ENCODE data around the gene NEB. TPM values are rescaled to one million over a fixed set of nuclear protein-coding genes. Genes with fewer than 3 reads are reported as not detected.

Gene NEB
- total and polyA plus RNA-seq, 10 donors = 0.96 to 6.2 (median 2.4) TPM

GRCh38 chr2:151575338-151575737 is 158.9 kb downstream of the NEB start:
- H3K4me3 ChIP-seq = no peak overlapping the region
- 92 to 98% (median 95%) methylated on average over 5 of the region's 5 CpGs for WGBS, 5 donors
- TF ChIP-seq POLR2AphosphoS5 (IDR thresholded peaks at IDR 0.05) (no peak), POLR2A (IDR thresholded peaks at IDR 0.05) (no peak)
- intact Hi-C loops (cut with DNase I; ENCODE audit: low total_unique reads) = no loop called here
- H3K4me1 ChIP-seq = no peaks in the 10 kb centered on the region
- H3K27me3 ChIP-seq (replicated peaks in 1 of 7) = no peaks in the 10 kb centered on the region
- no peak for DNase-seq
- H3K9me3 ChIP-seq = no peaks in the 10 kb centered on the region
- no peaks in the 10 kb centered on the region for H3K36me3 ChIP-seq
- no peak overlapping the region for H3K27ac ChIP-seq

DNA sequence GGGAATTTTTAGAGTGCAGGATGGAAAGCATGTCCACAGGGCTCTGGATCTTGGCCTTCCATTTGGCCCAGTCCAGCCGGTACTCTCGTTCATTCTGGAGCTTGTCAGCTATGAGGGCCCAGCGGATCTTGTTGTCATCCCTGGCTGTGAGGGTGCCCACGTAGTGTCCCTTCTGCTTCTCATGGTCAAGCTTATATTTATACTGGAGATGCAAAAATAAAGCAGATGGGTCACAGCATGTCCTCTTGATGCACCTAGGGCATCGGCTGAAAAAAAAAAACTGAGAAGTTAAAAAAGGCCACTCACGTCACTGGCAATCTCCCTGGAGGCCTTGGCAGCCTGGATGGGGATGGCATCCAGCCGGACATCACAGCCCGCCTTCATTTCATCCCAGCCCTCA is 164.1 kb downstream of the NEB start:
- no peaks in the 10 kb centered on the region for H3K36me3 ChIP-seq
- DNase-seq = no peak
- H3K4me3 ChIP-seq = no peak overlapping the region
- H3K4me1 ChIP-seq = no peaks in the 10 kb centered on the region
- 93 to 97% (median 95%) methylated on average over 7 to 8 of the region's 8 CpGs for WGBS, 5 donors
- intact Hi-C loops (cut with DNase I; ENCODE audit: low total_unique reads) = no loop called here
- no peak for TF ChIP-seq POLR2A (IDR thresholded peaks at IDR 0.05)
- no peak for TF ChIP-seq POLR2AphosphoS5 (IDR thresholded peaks at IDR 0.05)
- TF ChIP-seq, protein P1, sequence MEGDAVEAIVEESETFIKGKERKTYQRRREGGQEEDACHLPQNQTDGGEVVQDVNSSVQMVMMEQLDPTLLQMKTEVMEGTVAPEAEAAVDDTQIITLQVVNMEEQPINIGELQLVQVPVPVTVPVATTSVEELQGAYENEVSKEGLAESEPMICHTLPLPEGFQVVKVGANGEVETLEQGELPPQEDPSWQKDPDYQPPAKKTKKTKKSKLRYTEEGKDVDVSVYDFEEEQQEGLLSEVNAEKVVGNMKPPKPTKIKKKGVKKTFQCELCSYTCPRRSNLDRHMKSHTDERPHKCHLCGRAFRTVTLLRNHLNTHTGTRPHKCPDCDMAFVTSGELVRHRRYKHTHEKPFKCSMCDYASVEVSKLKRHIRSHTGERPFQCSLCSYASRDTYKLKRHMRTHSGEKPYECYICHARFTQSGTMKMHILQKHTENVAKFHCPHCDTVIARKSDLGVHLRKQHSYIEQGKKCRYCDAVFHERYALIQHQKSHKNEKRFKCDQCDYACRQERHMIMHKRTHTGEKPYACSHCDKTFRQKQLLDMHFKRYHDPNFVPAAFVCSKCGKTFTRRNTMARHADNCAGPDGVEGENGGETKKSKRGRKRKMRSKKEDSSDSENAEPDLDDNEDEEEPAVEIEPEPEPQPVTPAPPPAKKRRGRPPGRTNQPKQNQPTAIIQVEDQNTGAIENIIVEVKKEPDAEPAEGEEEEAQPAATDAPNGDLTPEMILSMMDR (IDR thresholded peaks at IDR 0.05 in 8 of 11, conservative IDR thresholded peaks at IDR 0.05 in 3 of 11) = no peak
- H3K9me3 ChIP-seq = no peaks in the 10 kb centered on the region
- no peaks in the 10 kb centered on the region for H3K27me3 ChIP-seq (replicated peaks in 1 of 7)
- H3K27ac ChIP-seq = no peak overlapping the region

- WGBS, 5 donors = 81 to 91% (median 86%) methylated on average over 8 of the region's 8 CpGs
- Histone ChIP-seq H3K4me3 (no peak overlapping the region), H3K27ac (no peak overlapping the region), H3K9me3 (no peaks in the 10 kb centered on the region), H3K36me3 (no peaks in the 10 kb centered on the region), H3K4me1 (no peaks in the 10 kb centered on the region), H3K27me3 (replicated peaks in 1 of 7) (no peaks in the 10 kb centered on the region)
- intact Hi-C loops (cut with DNase I; ENCODE audit: low total_unique reads) = no loop called here
- no peak for DNase-seq
- TF ChIP-seq POLR2A (IDR thresholded peaks at IDR 0.05) (no peak), POLR2AphosphoS5 (IDR thresholded peaks at IDR 0.05) (no peak)
- TF ChIP-seq, protein P1 (IDR thresholded peaks at IDR 0.05 in 8 of 11, conservative IDR thresholded peaks at IDR 0.05 in 3 of 11) = no peak
These were observed 165.1 kb downstream of the NEB start for GRCh38 chr2:151569167-151569566.

DNA sequence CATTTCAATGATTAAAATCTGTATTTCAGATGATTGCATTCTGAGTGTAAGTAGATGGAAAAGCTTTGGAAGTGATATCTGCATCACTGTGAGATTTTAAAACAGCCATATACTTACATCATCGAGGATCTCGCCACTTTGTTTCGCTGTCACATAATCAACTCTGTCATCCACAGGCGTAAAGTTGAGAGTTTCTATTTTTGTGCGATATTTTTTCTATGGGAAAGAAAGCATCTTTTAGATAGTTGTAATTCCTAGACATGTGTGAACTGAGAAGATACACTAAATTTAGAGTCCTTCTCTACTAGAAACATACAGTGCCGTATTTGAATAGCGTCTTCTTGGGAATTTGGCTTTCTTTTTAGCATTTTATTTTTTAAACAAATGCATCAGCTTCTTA is 165.8 kb downstream of the NEB start:
- no peak overlapping the region for H3K27ac ChIP-seq
- WGBS, 5 donors = 85 to 93% (median 93%) methylated on average over 7 of the region's 7 CpGs
- no peaks in the 10 kb centered on the region for H3K36me3 ChIP-seq
- no peaks in the 10 kb centered on the region for H3K27me3 ChIP-seq (replicated peaks in 1 of 7)
- H3K9me3 ChIP-seq = no peaks in the 10 kb centered on the region
- DNase-seq = no peak
- intact Hi-C loops (cut with DNase I; ENCODE audit: low total_unique reads) = no loop called here
- no peak overlapping the region for H3K4me3 ChIP-seq
- TF ChIP-seq, protein P1 (IDR thresholded peaks at IDR 0.05 in 8 of 11, conservative IDR thresholded peaks at IDR 0.05 in 3 of 11) = no peak
- TF ChIP-seq POLR2A (IDR thresholded peaks at IDR 0.05) (no peak), POLR2AphosphoS5 (IDR thresholded peaks at IDR 0.05) (no peak)
- no peaks in the 10 kb centered on the region for H3K4me1 ChIP-seq

- intact Hi-C loops (cut with DNase I; ENCODE audit: low total_unique reads) = no loop called here
- no peak overlapping the region for H3K27ac ChIP-seq
- no peak overlapping the region for H3K4me3 ChIP-seq
- H3K36me3 ChIP-seq = no peaks in the 10 kb centered on the region
- WGBS, 5 donors = 86 to 95% (median 93%) methylated on average over 5 of the region's 5 CpGs
- H3K27me3 ChIP-seq (replicated peaks in 1 of 7) = no peaks in the 10 kb centered on the region
- no peaks in the 10 kb centered on the region for H3K4me1 ChIP-seq
- TF ChIP-seq, protein P1 (IDR thresholded peaks at IDR 0.05 in 8 of 11, conservative IDR thresholded peaks at IDR 0.05 in 3 of 11) = no peak
- TF ChIP-seq POLR2AphosphoS5 (IDR thresholded peaks at IDR 0.05) (no peak), POLR2A (IDR thresholded peaks at IDR 0.05) (no peak)
- DNase-seq = no peak
- H3K9me3 ChIP-seq = no peaks in the 10 kb centered on the region
These were observed 167.3 kb downstream of the NEB start for GRCh38 chr2:151567006-151567405.

Measured in spleen (tissue), 11 donors.